Fibroblast of lung (primary cell): ENCODE data around the gene CLIC4.

Experiments
- EZH2 ChIP-seq: IDR thresholded peaks from 2 replicates; pipeline ENCODE4 v1.5.1; 2012; ENCODE audit warnings: low read length, control low read depth, mild to moderate bottlenecking; ENCODE audit errors: missing control alignments
- TF ChIP-seq, protein P1 (sequence below), 2 donors: IDR thresholded peaks in 1 of 2; conservative IDR thresholded peaks in 1 of 2; 1 replicate in 1 of 2; 2 replicates in 1 of 2; pipeline ENCODE4 v1.5.1; 2011 to 2012; ENCODE audit warnings: low read length in 2 of 2, control low read depth in 1 of 2, inconsistent platforms in 1 of 2, low read depth in 1 of 2, mild to moderate bottlenecking in 1 of 2

GRCh38 chr1:24754229-24754628 is 9.0 kb downstream of the CLIC4 start:
- TF ChIP-seq, protein P1, sequence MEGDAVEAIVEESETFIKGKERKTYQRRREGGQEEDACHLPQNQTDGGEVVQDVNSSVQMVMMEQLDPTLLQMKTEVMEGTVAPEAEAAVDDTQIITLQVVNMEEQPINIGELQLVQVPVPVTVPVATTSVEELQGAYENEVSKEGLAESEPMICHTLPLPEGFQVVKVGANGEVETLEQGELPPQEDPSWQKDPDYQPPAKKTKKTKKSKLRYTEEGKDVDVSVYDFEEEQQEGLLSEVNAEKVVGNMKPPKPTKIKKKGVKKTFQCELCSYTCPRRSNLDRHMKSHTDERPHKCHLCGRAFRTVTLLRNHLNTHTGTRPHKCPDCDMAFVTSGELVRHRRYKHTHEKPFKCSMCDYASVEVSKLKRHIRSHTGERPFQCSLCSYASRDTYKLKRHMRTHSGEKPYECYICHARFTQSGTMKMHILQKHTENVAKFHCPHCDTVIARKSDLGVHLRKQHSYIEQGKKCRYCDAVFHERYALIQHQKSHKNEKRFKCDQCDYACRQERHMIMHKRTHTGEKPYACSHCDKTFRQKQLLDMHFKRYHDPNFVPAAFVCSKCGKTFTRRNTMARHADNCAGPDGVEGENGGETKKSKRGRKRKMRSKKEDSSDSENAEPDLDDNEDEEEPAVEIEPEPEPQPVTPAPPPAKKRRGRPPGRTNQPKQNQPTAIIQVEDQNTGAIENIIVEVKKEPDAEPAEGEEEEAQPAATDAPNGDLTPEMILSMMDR (conservative IDR thresholded peaks at IDR 0.05 in 1 of 2, IDR thresholded peaks at IDR 0.05 in 1 of 2; ENCODE audit: low read depth in 1 of 2, low read length in 2 of 2) = no peak
- no peak for TF ChIP-seq EZH2
